Activated CD8-positive, alpha-beta memory T cell treated with anti-CD3 and anti-CD28 coated beads, Interleukin-2, amount 50 U/mL, for 4 hours (primary cell): ENCODE results near the gene CACNA1B.
"Not testable (repeated sequence)": the region's sequence is repeated elsewhere in the genome, so short reads cannot be mapped to it uniquely, and the experiment has no call there.

Experiments
- DNase-seq: peaks from one replicate; pipeline ENCODE4 v3.0.0-alpha.2; 2020

The CACNA1B gene

DNA sequence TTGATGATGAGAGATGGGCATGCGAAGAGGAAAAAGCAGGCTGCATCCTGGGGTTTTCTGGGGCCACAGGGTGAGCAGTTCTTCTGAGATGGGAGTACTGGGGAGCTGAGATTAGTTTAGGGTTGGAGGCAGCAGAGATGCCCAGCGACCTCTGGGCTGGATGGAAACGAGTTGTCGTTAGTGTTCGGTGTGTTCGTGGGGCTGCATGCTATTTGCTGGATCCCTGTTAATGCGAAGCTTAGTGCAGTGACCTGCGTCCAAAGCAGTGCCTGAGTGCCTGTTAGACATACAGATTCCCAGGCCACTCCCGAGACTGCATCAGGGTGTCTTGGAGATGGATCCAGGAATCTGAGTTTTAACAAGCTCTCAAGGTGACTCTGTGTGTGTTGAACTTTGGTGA, 201.3 kb downstream of the CACNA1B start:
- no peak for DNase-seq

DNA sequence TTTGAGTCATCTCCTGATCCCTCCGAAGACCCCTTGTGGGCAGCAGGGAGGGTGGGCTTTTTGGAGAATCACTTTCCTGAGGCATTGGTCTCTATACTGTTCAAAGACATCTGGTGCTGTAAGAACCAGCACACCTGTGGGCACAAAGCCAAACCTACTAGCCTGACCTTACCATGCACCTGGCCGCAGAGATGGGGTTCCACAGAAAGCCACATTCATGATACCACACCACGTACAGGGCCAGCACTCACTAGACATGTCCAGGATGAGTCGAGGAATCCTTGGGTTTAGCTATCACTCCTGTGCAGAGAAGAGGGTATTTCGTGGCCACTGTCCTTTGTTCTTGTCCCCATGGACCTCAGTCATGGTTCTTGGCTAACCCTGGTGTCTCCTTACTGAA, 203.4 kb downstream of the CACNA1B start:
- DNase-seq, result no peak

DNA sequence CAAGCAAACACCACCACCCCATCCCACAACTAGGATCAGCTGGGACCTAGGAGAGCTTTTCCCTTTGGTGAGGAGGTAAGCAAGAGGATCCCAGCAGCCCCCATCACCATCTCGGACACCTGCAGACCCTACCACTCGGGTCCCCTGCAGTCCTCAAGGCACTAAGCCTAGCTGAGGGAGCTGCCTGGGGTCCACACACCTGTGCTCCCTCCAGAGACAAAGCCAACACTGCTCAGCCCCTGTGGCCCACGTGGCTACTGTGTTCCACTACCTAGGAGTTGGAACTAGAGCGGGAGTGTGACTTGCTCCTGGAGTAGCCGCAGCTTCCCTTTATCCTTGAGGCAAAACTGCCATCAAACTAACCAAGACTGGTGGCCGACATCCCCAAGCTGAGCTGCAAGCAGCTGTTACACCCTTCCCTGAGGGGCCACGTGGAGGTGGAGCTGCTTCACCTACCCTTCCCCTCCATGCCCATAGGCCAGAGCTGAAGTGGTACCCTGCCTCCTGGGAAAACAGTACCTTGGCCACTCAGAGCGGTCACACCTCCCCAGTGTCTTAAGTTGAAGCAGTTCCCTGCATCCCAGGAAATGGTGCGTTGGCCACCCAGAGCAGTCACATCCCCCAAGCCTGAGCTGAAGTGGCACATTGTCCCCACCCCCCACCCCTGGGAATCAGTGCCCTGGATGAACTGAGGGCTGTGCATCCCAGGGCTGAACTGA, 205.5 kb downstream of the CACNA1B start:
- DNase-seq, result no peak

GRCh38 chr9:138083873-138084272, 206.3 kb downstream of the CACNA1B start:
- no peak for DNase-seq

GRCh38 chr9:138085568-138085967, 208.0 kb downstream of the CACNA1B start:
- no peak for DNase-seq

GRCh38 chr9:138092057-138092456, 214.5 kb downstream of the CACNA1B start:
- DNase-seq, result not testable (repeated sequence)

DNA sequence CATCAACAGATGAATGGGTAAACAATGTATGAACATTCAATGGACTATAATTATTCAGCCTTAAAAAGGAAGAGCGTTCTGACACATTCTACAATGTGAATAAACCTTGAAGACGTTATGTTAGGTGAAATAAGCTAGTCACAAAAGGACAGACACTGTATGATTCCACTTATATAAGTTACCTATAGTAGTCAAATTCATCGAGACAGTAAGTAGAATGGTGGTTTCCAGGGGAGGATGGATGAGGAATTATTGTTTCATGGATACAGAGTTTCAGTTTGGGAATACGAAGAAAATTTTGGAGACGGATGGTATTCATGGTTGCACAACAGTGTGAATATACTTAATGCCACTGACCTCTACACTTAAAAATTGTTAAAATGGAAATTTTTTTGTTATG, 216.4 kb downstream of the CACNA1B start:
- DNase-seq, result no peak

- no peak for DNase-seq
Observed at GRCh38 chr9:138095813-138096518, 218.4 kb downstream of the CACNA1B start.

DNA sequence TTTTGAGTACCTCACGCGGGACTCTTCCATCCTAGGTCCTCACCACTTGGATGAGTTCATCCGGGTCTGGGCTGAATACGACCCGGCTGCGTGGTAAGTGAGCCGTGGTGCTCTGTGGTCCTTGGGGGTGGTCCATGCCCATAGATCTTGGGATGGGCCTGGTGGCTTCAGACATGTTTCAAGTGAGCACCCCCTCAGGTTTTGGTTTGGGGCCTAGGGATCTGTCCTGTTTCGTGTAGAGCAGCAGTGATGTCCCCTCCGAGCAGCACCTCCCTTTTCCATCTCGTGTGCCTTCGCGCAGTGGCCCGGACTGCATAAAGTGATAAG, 218.9 kb downstream of the CACNA1B start:
- DNase-seq, result no peak

- DNase-seq, result no peak
Observed at GRCh38 chr9:138097501-138097991, 220.0 kb downstream of the CACNA1B start.

GRCh38 chr9:138098116-138098907, 220.7 kb downstream of the CACNA1B start:
- DNase-seq, result no peak

DNA sequence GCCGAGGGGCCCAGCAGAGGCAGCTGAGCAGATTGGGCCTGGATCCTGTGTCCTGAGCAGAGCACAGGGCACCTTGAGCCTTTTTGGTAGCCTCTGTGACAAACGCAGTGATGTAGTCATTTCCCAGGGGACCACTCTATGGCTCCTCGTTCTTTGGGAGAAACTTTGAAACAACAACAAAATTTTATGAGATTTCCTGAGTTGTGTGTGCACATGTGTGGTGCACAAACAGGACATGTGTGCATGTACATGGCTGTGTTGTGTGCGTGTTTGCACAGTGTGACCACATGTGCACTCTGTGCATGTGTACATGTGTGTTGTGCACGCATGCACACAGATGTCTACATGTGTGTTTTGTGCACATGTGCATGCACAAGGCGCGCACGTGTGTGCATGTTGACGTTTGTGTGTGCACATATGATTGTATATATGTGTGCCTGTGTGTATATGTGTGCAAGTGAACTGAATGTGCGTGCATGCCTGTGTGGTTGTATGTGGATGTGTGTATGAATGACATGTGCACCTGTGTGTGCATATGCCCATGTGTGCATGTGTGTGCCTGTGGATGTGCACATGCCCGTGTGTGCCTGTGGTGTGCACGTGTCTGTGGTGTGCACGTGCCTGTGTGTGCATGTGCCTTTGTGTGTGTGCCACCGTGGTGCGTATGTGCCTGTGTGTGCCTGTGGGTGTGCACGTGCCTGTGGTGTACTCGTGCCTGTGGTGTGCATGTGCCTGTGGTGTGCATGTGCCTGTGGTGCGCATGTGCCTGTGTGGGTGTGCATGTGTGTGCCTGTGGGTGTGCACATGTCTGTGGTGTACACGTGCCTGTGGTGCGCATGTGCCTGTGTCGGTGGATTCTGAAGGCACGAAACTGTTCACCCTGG, 221.6 kb downstream of the CACNA1B start:
- DNase-seq, result no peak

DNA sequence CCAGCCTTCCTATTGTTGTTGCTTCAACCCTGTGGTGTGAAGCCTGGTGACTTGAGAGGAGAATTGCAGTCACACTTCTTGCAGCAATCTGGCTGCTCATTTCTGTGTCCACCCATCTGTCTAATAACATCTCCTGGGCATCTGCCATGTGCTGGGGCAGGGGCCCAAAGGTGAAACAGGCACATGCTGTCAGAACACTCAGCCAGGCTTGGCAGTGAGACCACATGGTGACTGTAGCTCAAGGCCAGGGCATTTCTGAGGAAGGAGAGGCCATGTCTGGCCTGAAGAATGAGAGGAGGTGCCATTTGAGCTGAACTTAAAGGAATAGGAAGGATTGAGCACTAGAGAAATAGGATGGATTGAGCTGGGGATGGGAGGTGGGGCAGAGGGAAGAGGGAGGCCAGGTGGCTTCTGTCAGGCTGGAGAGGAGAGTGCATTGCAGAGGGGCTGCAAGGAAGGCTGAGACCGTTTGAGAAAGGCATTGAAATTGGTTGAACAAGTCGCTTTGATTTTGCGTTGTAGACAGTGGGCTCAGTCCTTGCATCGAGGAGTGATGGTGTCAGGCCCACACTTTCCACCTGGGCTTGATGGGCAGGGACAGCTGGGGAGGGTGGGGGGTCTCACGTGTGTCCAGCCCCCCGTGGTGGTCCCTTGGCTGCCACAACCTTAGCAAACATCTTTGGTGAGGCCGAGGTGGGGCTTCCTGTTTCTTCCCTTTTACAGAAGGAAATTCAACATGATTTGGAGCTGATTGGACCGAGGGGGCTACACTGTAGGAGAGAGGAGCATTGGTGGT, 222.4 kb downstream of the CACNA1B start:
- DNase-seq, result no peak

DNA sequence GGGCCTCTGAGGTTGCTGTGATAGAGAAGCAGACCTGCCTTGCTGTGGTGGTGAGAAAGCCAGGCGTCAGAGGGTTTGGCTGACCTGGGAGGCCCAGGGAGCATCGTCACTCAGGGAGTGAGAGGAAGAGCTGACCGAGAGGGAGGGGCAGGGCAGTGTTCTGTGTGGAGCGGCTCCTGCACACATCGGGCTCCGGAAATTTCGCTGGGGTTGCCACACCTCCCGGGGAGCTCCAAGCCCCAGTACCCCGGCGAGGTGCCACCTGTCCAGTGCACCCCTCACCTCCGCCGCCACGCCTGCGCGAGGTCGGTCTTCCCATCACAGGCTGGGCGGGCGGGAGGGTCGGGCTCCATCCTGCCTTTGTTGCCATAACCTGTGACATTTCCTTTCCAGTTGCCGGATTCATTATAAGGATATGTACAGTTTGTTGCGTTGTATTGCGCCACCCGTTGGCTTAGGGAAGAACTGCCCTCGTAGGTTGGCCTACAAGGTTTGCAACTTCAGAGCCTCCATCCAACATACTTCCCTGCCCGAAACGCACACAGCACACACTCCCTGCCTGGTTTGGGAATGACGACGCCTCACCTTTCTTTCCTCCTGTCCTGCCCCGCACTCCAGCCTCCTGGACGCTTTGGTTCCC, 223.2 kb downstream of the CACNA1B start:
- no peak for DNase-seq

GRCh38 chr9:138101444-138102234, 224.1 kb downstream of the CACNA1B start:
- DNase-seq, result no peak

- no peak for DNase-seq
Observed at GRCh38 chr9:138102246-138103051, 224.9 kb downstream of the CACNA1B start.

GRCh38 chr9:138103111-138103848, 225.7 kb downstream of the CACNA1B start:
- no peak for DNase-seq

GRCh38 chr9:138103849-138104206, 226.2 kb downstream of the CACNA1B start:
- no peak for DNase-seq
